Cardiac septum (tissue), 1 donor: ENCODE data around the gene KIF2A. TPM values are rescaled to one million over a fixed set of nuclear protein-coding genes. Genes with fewer than 3 reads are reported as not detected.

ENCODE experiments used
- DNase-seq: peaks from one replicate; pipeline ENCODE4 v3.0.0-alpha.2; 2020; ENCODE audit warnings: low spot score
- intact Hi-C: fragments of 100-400 bp; cut with DNase I; formaldehyde crosslinking; loops from one replicate; pipeline ENCODE4 v1.14.0; 2022
- total RNA-seq: library from RNA; stranded (reverse); fragmentation: NEBNext Ultra II Directional; extraction: Animal tissue kit (Norgen Biotek cat#: 25700); gene quantifications from one replicate; pipeline ENCODE4 v1.2.1, GENCODE V29; 2021
- donor health status: DM: no; HTN: no; CAD: no.

The KIF2A gene
- total RNA-seq, 1 donor from 2014 or later = 13.4 TPM

GRCh38 chr5:62431735-62432620, 126.0 kb downstream of the KIF2A start:
- no peak for DNase-seq
- intact Hi-C loops = no loop called here

- intact Hi-C loops = no loop called here
- no peak for DNase-seq
Observed at GRCh38 chr5:62432621-62433064, 126.6 kb downstream of the KIF2A start.

Other genes with a start within 250 kb of the KIF2A start
- 18.0 TPM for gene DIMT1, start 97.7 kb downstream of the KIF2A start, total RNA-seq
- gene IPO11, start 106.6 kb downstream of the KIF2A start, total RNA-seq = 27.4 TPM